ENCODE measurements around the gene PRKAG2.

DNA sequence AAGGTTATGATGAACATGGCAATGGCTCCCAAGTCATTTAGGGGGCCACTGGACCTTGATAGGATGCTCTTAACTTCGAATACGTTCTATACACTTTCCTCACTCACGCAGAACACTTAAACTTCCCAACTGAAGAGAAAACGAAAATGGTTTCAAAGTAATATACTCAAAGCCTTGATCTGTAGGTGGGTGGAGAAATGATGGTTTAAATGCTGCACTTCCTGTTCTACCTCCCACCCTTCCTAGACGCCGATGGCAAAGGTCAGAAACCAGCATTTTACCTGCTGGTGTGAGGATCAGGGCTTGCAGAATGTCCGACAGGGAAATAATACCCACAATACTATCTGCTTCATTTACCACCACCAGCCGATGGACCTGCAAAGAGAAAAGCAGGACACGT, 316.7 kb downstream of the PRKAG2 start:
- TF ChIP-seq, protein P1, sequence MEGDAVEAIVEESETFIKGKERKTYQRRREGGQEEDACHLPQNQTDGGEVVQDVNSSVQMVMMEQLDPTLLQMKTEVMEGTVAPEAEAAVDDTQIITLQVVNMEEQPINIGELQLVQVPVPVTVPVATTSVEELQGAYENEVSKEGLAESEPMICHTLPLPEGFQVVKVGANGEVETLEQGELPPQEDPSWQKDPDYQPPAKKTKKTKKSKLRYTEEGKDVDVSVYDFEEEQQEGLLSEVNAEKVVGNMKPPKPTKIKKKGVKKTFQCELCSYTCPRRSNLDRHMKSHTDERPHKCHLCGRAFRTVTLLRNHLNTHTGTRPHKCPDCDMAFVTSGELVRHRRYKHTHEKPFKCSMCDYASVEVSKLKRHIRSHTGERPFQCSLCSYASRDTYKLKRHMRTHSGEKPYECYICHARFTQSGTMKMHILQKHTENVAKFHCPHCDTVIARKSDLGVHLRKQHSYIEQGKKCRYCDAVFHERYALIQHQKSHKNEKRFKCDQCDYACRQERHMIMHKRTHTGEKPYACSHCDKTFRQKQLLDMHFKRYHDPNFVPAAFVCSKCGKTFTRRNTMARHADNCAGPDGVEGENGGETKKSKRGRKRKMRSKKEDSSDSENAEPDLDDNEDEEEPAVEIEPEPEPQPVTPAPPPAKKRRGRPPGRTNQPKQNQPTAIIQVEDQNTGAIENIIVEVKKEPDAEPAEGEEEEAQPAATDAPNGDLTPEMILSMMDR (IDR thresholded peaks at IDR 0.05): no peak
- TF ChIP-seq POLR2A (IDR thresholded peaks at IDR 0.05): no peak

Measured in thyroid gland (tissue), 4 donors.